Retina (tissue), 1 donor: Measurements from ENCODE around the gene HBP1.
"Not testable (repeated sequence)": the region's sequence is repeated elsewhere in the genome, so short reads cannot be mapped to it uniquely, and the experiment has no call there.

Source experiments
- DNase-seq: peaks from one replicate; pipeline ENCODE4 v3.0.0-alpha.2; 2016

HBP1 gene

GRCh38 chr7:107155726-107156125 is 13.1 kb upstream of the HBP1 start:
- not testable (repeated sequence) for DNase-seq

- no peak for DNase-seq
These were observed 11.7 kb upstream of the HBP1 start for GRCh38 chr7:107157091-107157490.

- no peak for DNase-seq
These were observed 10.8 kb upstream of the HBP1 start for GRCh38 chr7:107158028-107158427.

- DNase-seq, result no peak
These were observed 8.4 kb upstream of the HBP1 start for GRCh38 chr7:107160389-107160788.

- no peak for DNase-seq
These were observed 7.4 kb upstream of the HBP1 start for GRCh38 chr7:107161415-107161814.

- DNase-seq, result no peak
These were observed 6.3 kb upstream of the HBP1 start for GRCh38 chr7:107162475-107162874.

GRCh38 chr7:107164092-107164491 is 4.7 kb upstream of the HBP1 start:
- no peak for DNase-seq

GRCh38 chr7:107165341-107165740 is 3.5 kb upstream of the HBP1 start:
- DNase-seq, result no peak

- no peak for DNase-seq
These were observed 1.9 kb upstream of the HBP1 start for GRCh38 chr7:107166736-107167426.

GRCh38 chr7:107167483-107168232 is 1.1 kb upstream of the HBP1 start:
- DNase-seq, result no peak

- DNase-seq, result peak; percentile 92
These were observed 582 bp downstream of the HBP1 start for GRCh38 chr7:107169120-107170050.

GRCh38 chr7:107170051-107170915 is 1.5 kb downstream of the HBP1 start:
- DNase-seq, result no peak

GRCh38 chr7:107171496-107171895 is 2.7 kb downstream of the HBP1 start:
- no peak for DNase-seq

GRCh38 chr7:107172276-107173032 is 3.7 kb downstream of the HBP1 start:
- DNase-seq, result no peak

- DNase-seq, result no peak
These were observed 4.4 kb downstream of the HBP1 start for GRCh38 chr7:107173191-107173590.

GRCh38 chr7:107173691-107174406 is 5.0 kb downstream of the HBP1 start:
- no peak for DNase-seq

GRCh38 chr7:107179326-107180164 is 10.7 kb downstream of the HBP1 start:
- DNase-seq, result no peak

GRCh38 chr7:107180378-107180777 is 11.6 kb downstream of the HBP1 start:
- DNase-seq, result no peak

- DNase-seq, result no peak
These were observed 12.4 kb downstream of the HBP1 start for GRCh38 chr7:107181172-107181571.

- DNase-seq, result no peak
These were observed 16.9 kb downstream of the HBP1 start for GRCh38 chr7:107185716-107186115.
